GM12878 (cell line): ENCODE measurements around the gene PRPF6. TPM values are rescaled to one million over a fixed set of nuclear protein-coding genes. Genes with fewer than 3 reads are reported as not detected.

Source experiments
- ATAC-seq: fragments of 200-7000 bp; cut with Tn5 transposase; 3 replicates; pipeline ENCODE4 v1.9.1; 2020; ENCODE audit warnings: mild to moderate bottlenecking, moderate library complexity
- BruUV-seq: library from RNA; stranded (reverse); fragments of 400-500 nt; replicated peaks from 2 replicates; lab custom pipeline; 2021; lab: Mats Ljungman, UMichigan
- CTCF ChIA-PET: fragments of 300-600 bp; sonication (Branson Sonifier 250); formaldehyde crosslinking; extraction: SDS; loops from one replicate; lab custom pipeline; 2021; ENCODE audit warnings: inconsistent platforms; lab: Yijun Ruan, JAX
- POLR2A ChIA-PET: fragments of 350-600 bp; formaldehyde crosslinking; extraction: SDS; loops from one replicate; lab custom pipeline; 2021; ENCODE audit warnings: inconsistent platforms; lab: Charles Lee
- RAD21 ChIA-PET: fragments of 300-600 bp; sonication (Branson Sonifier 250); formaldehyde crosslinking; loops from one replicate; lab custom pipeline; 2023; ENCODE audit warnings: antibody characterized with exemption; ENCODE audit not compliant: unreplicated experiment; lab: Charles Lee
- SMC1A ChIA-PET: fragments of 300-600 bp; sonication (Branson Sonifier 250); formaldehyde crosslinking; loops from one replicate; lab custom pipeline; 2023; ENCODE audit not compliant: unreplicated experiment, uncharacterized antibody; lab: Charles Lee
- DNase-seq: peaks from one replicate; pipeline ENCODE4 v3.0.0-alpha.2; 2011; ENCODE audit warnings: low read depth, low spot score
- FAIRE-seq: peaks from 3 replicates; lab custom pipeline; 2011; peaks lifted over from hg19 to GRCh38; lab: Jason Lieb, UNC
- H2AFZ ChIP-seq: 2 replicates; pipeline ENCODE4 v1.6.0; 2011; ENCODE audit warnings: low read depth, low read length, control low read depth; ENCODE audit not compliant: control insufficient read depth
- H3K27ac ChIP-seq: 2 replicates; pipeline ENCODE4 v1.5.1; 2011; ENCODE audit warnings: control low read depth; ENCODE audit not compliant: control insufficient read depth, insufficient read depth
- H3K27me3 ChIP-seq, 2 experiments: replicated peaks in 1 of 2; 2 replicates each; pipeline versions ENCODE4 v1.6.0 to v1.6.1; 2011; ENCODE audit warnings: low read length in 1 of 2; ENCODE audit not compliant: control insufficient read depth in 2 of 2, insufficient read depth in 2 of 2
- H3K36me3 ChIP-seq, 2 experiments: 2 replicates each; pipeline ENCODE4 v1.5.1; 2011; ENCODE audit warnings: low read length in 1 of 2; ENCODE audit not compliant: control insufficient read depth in 2 of 2, insufficient read depth in 2 of 2
- H3K4me1 ChIP-seq: 2 replicates; pipeline ENCODE4 v1.6.1; 2011; ENCODE audit warnings: mild to moderate bottlenecking, low read length, moderate library complexity, mixed read lengths; ENCODE audit not compliant: control insufficient read depth, insufficient read depth
- H3K4me2 ChIP-seq: 2 replicates; pipeline ENCODE4 v1.6.0; 2011; ENCODE audit warnings: control low read depth; ENCODE audit not compliant: control insufficient read depth, insufficient read depth
- H3K4me3 ChIP-seq: fragments of 200-600 bp; sonication (generic); 2 replicates; pipeline ENCODE4 v1.5.1; 2016
- H3K79me2 ChIP-seq: 2 replicates; pipeline ENCODE4 v1.6.0; 2011; ENCODE audit warnings: low read length; ENCODE audit not compliant: control insufficient read depth, insufficient read depth
- H3K9ac ChIP-seq: 2 replicates; pipeline ENCODE4 v1.8.0; 2011; ENCODE audit warnings: low read length, control low read depth, mixed read lengths; ENCODE audit not compliant: control insufficient read depth, insufficient read depth
- H3K9me3 ChIP-seq: replicated peaks from 3 replicates; pipeline ENCODE4 v1.5.1; 2011; ENCODE audit warnings: mild to moderate bottlenecking, low read length; ENCODE audit not compliant: control insufficient read depth, insufficient read depth
- H4K20me1 ChIP-seq: 2 replicates; pipeline ENCODE4 v1.6.0; 2011; ENCODE audit not compliant: control insufficient read depth, insufficient read depth
- BRCA1 ChIP-seq: IDR thresholded peaks from 2 replicates; pipeline ENCODE4 v1.6.1; 2011; ENCODE audit warnings: low read depth, low read length, improper control_type of control experiment
- DPF2 ChIP-seq: fragments of 450-650 bp; IDR thresholded peaks from 2 replicates; pipeline ENCODE4 v1.6.1; 2017; ENCODE audit warnings: mild to moderate bottlenecking
- E2F4 ChIP-seq: IDR thresholded peaks from 2 replicates; pipeline ENCODE4 v1.6.1; 2012; ENCODE audit warnings: low read depth, low read length, improper control_type of control experiment
- ELK1 ChIP-seq: IDR thresholded peaks from 2 replicates; pipeline ENCODE4 v1.6.1; 2012; ENCODE audit warnings: low read depth, low read length, improper control_type of control experiment
- FOXK2 ChIP-seq: fragments of 450-650 bp; IDR thresholded peaks from 2 replicates; pipeline ENCODE4 v1.6.1; 2017; ENCODE audit warnings: mild to moderate bottlenecking, moderate library complexity
- GATAD2B ChIP-seq: fragments of 450-650 bp; conservative IDR thresholded peaks from 2 replicates; pipeline ENCODE4 v1.6.1; 2017; ENCODE audit warnings: low read depth, mild to moderate bottlenecking, moderate library complexity
- IRF4 ChIP-seq: IDR thresholded peaks from 2 replicates; pipeline ENCODE4 v1.6.1; 2011; ENCODE audit warnings: low read depth, low read length
- KDM1A ChIP-seq: fragments of 200-600 bp; sonication (generic); IDR thresholded peaks from 2 replicates; pipeline ENCODE4 v1.6.1; 2016; ENCODE audit warnings: borderline replicate concordance
- MAX ChIP-seq: IDR thresholded peaks from 2 replicates; pipeline ENCODE4 v1.6.1; 2012; ENCODE audit warnings: low read depth, low read length, improper control_type of control experiment
- NFYB ChIP-seq: IDR thresholded peaks from 2 replicates; pipeline ENCODE4 v1.6.1; 2011; ENCODE audit warnings: low read depth, mild to moderate bottlenecking, low read length, improper control_type of control experiment, moderate library complexity; ENCODE audit not compliant: insufficient read depth
- RELB ChIP-seq: fragments of 450-650 bp; IDR thresholded peaks from 2 replicates; pipeline ENCODE4 v1.6.1; 2017; ENCODE audit warnings: low read depth, mild to moderate bottlenecking, moderate library complexity
- RUNX3 ChIP-seq: IDR thresholded peaks from 2 replicates; pipeline ENCODE4 v1.6.1; 2012; ENCODE audit warnings: low read length, inconsistent platforms
- SMAD5 ChIP-seq: IDR thresholded peaks from 2 replicates; pipeline ENCODE4 v1.6.1; 2016; ENCODE audit warnings: antibody characterized with exemption, low read depth
- SUPT20H ChIP-seq: IDR thresholded peaks from 2 replicates; pipeline ENCODE4 v1.6.1; 2011; ENCODE audit warnings: low read depth, mild to moderate bottlenecking, low read length, moderate library complexity, borderline replicate concordance; ENCODE audit not compliant: control insufficient read depth
- YY1 ChIP-seq: IDR thresholded peaks from 2 replicates; pipeline ENCODE4 v1.6.1; 2011; ENCODE audit warnings: low read depth, mild to moderate bottlenecking, low read length
- ZBTB40 ChIP-seq: fragments of 450-650 bp; IDR thresholded peaks from 2 replicates; pipeline ENCODE4 v1.6.1; 2016; ENCODE audit warnings: mild to moderate bottlenecking, moderate library complexity, borderline replicate concordance
- WGBS: methylation state at CpG from one replicate; pipeline ENCODE4 v1.1.6; 2016; ENCODE audit warnings: low lambda C conversion rate; ENCODE audit not compliant: insufficient replicate concordance, insufficient coverage; ENCODE audit errors: missing lambda C conversion rate; 5-methylcytosine and 5-hydroxymethylcytosine counted together
- in situ Hi-C: fragments of 300-500 bp; cut with MboI; formaldehyde crosslinking; loops from 9 replicates; pipeline ENCODE4 v1.14.3; 2018; ENCODE audit warnings: mixed read lengths
- intact Hi-C: fragments of 100-400 bp; cut with micrococcal nuclease; formaldehyde crosslinking; loops from one replicate; pipeline ENCODE4 v1.14.2; 2022; ENCODE audit not compliant: unreplicated experiment
- polyA plus RNA-seq, 11 experiments: library from polyadenylated mRNA; depleted of rRNA in 4 of 11; unstranded in 6 of 11; stranded (reverse) in 5 of 11; fragments of >200 nt; fragmentation: Nextera tagmentation in 4 of 11; fragmentation: Illumina TruSeq in 1 of 11; extraction: Ambion mirVana in 4 of 11; extraction: Trizol in 1 of 11; gene quantifications; 1 replicate in 1 of 11; 2 replicates in 10 of 11; pipeline versions ENCODE4 v1.2.1 to v1.2.3, GENCODE V29; 2011 to 2016; ENCODE audit warnings: inconsistent platforms in 2 of 11, missing spikeins in 2 of 11, low read depth in 1 of 11
- total RNA-seq, 4 experiments: library from RNA; depleted of rRNA in 3 of 4; stranded (reverse); fragments of >200 nt in 3 of 4; fragmentation: Illumina TruSeq in 1 of 4; extraction: Trizol in 1 of 4; gene quantifications; 2 replicates each; pipeline versions ENCODE4 v1.2.1 to v1.2.3, GENCODE V29; 2013 to 2021

The PRPF6 gene
- total and polyA plus RNA-seq, 10 of the 15 experiments (the other 5 are each of a cell fraction or from before 2014, with no cell fraction given) = 5.0 to 102 (median 71.3) TPM

- H2AFZ ChIP-seq = no peak overlapping the region
- H3K4me3 ChIP-seq = peak overlapping the region; percentile 83
- ChIA-PET RAD21 (interaction anchor here (1.2 to 2.3 kb wide), 4 partner anchors 11 to 36 kb away, joined by 4 to 7 read pairs (median 4); no protein-coding TSS in a partner anchor), SMC1A (interaction anchor here (2.8 kb wide), 1 partner anchor 11 kb away, joined by 10 read pairs; no protein-coding TSS in a partner anchor), POLR2A (interaction anchor here (1.1 to 3.2 kb wide), 6 partner anchors 12 to 38 kb away, joined by 4 to 10 read pairs (median 8); no protein-coding TSS in a partner anchor), CTCF (interaction anchor here (1.1 to 3.9 kb wide), 5 partner anchors 10 to 38 kb away, joined by 3 to 22 read pairs (median 7); no protein-coding TSS in a partner anchor)
- H3K79me2 ChIP-seq = peaks cover 30% of the 10 kb centered on the region
- no peaks in the 10 kb centered on the region for H4K20me1 ChIP-seq
- in situ Hi-C loops (no loop called here), intact Hi-C loops (no loop called here)
- no peaks in the 10 kb centered on the region for H3K27me3 ChIP-seq
- H3K36me3 ChIP-seq = peaks cover 3 to 18% of the 10 kb centered on the region in 2 experiments
- ATAC-seq (peak; percentile 54), FAIRE-seq (no peak), DNase-seq (no peak)
- 0% methylated on average over 8 of the region's 8 CpGs for WGBS
- no peaks in the 10 kb centered on the region for H3K9me3 ChIP-seq
- peak overlapping the region; percentile 85 for H3K27ac ChIP-seq
- BruUV-seq = no TSS peak
- peak overlapping the region; percentile 91 for H3K9ac ChIP-seq
- peaks cover 19% of the 10 kb centered on the region; the same call in 1 of the 2 replicates for H3K4me1 ChIP-seq
- H3K4me2 ChIP-seq = peak overlapping the region; percentile 97
- TF ChIP-seq NFYB = no peak
- TF ChIP-seq KDM1A = no peak
- no peak for TF ChIP-seq YY1
- peak; percentile 43; the same call in 1 of the 2 replicates for TF ChIP-seq ELK1
- 0 out of 2 replicates have a peak, but pooled peaks have one; percentile 44 for TF ChIP-seq RELB
- TF ChIP-seq ZBTB40 = peak; percentile 60; the same call in 1 of the 2 replicates
- TF ChIP-seq SMAD5 = no peak
- TF ChIP-seq IRF4 = no peak
- TF ChIP-seq MAX = no peak
- no peak for TF ChIP-seq E2F4
- TF ChIP-seq BRCA1 = no peak
- peak; percentile 48; the same call in 1 of the 2 replicates for TF ChIP-seq DPF2
- TF ChIP-seq SUPT20H = no peak
- TF ChIP-seq FOXK2 = no peak
- peak; percentile 68 for TF ChIP-seq GATAD2B
- peak; percentile 64 for TF ChIP-seq RUNX3
Measured at GRCh38 chr20:64077094-64077493, 96.2 kb downstream of the PRPF6 start.
